Neuronal stem cell (in vitro differentiated cells): Measurements from ENCODE around the gene WDR82.

Experiments used
- DNase-seq: peaks from one replicate; pipeline ENCODE4 v3.0.0-alpha.2; 2013; ENCODE audit warnings: low spot score
- H2AFZ ChIP-seq: one replicate; pipeline ENCODE4 v1.6.1; 2013; ENCODE audit warnings: mild to moderate bottlenecking, low read length, inconsistent platforms
- H2AK5ac ChIP-seq: 2 replicates; pipeline ENCODE4 v1.6.1; 2013; ENCODE audit warnings: low read depth, mild to moderate bottlenecking, inconsistent platforms, low read length, moderate library complexity, mixed read lengths
- H2BK120ac ChIP-seq: 2 replicates; pipeline ENCODE4 v1.6.1; 2013; ENCODE audit warnings: low read depth, mild to moderate bottlenecking, inconsistent platforms, low read length, moderate library complexity, mixed read lengths
- H2BK12ac ChIP-seq: one replicate; pipeline ENCODE4 v1.6.1; 2013; ENCODE audit warnings: low read length, inconsistent platforms
- H2BK15ac ChIP-seq: 2 replicates; pipeline ENCODE4 v1.6.1; 2013; ENCODE audit warnings: mild to moderate bottlenecking, low read length, inconsistent platforms, mixed read lengths
- H2BK5ac ChIP-seq: one replicate; pipeline ENCODE4 v1.6.1; 2013; ENCODE audit warnings: inconsistent platforms, mild to moderate bottlenecking, low read length, moderate library complexity
- H3K14ac ChIP-seq: one replicate; pipeline ENCODE4 v1.6.1; 2013; ENCODE audit warnings: low read length, inconsistent platforms
- H3K18ac ChIP-seq: 2 replicates; pipeline ENCODE4 v1.6.1; 2013; ENCODE audit warnings: low read length, inconsistent platforms
- H3K23ac ChIP-seq: 2 replicates; pipeline ENCODE4 v1.6.1; 2013; ENCODE audit warnings: low read depth, mild to moderate bottlenecking, mixed read lengths, low read length, inconsistent platforms; ENCODE audit not compliant: poor library complexity
- H3K27ac ChIP-seq: replicated peaks from 3 replicates; pipeline ENCODE4 v1.5.1; 2013; ENCODE audit warnings: low read length, inconsistent platforms
- H3K27me3 ChIP-seq, 3 experiments: 2 replicates each; pipeline ENCODE4 v1.6.1; 2013; ENCODE audit warnings: low read length in 3 of 3, mild to moderate bottlenecking in 2 of 3, inconsistent platforms in 1 of 3, low read depth in 1 of 3, mixed read lengths in 1 of 3, moderate library complexity in 1 of 3; ENCODE audit not compliant: control insufficient read depth in 3 of 3, insufficient read depth in 3 of 3
- H3K36me3 ChIP-seq, 2 donors: replicated peaks in 1 of 2; 2 replicates each; pipeline ENCODE4 v1.6.1; 2013; ENCODE audit warnings: low read length in 2 of 2; ENCODE audit not compliant: control insufficient read depth in 2 of 2, insufficient read depth in 2 of 2
- H3K4ac ChIP-seq: 2 replicates; pipeline ENCODE4 v1.6.1; 2013; ENCODE audit warnings: inconsistent platforms, mild to moderate bottlenecking, low read length, moderate library complexity
- H3K4me1 ChIP-seq, 2 donors: 1 replicate in 1 of 2; 2 replicates in 1 of 2; pipeline ENCODE4 v1.6.1; 2013; ENCODE audit warnings: low read length in 2 of 2, low read depth in 1 of 2; ENCODE audit not compliant: control insufficient read depth in 2 of 2, insufficient read depth in 1 of 2
- H3K4me2 ChIP-seq: one replicate; pipeline ENCODE4 v1.6.1; 2013; ENCODE audit warnings: mild to moderate bottlenecking, low read length, inconsistent platforms; ENCODE audit not compliant: insufficient read depth, poor library complexity, severe bottlenecking
- H3K4me3 ChIP-seq, 2 donors: 2 replicates each; pipeline ENCODE4 v1.5.1; 2013; ENCODE audit warnings: low read length in 2 of 2, mild to moderate bottlenecking in 2 of 2, inconsistent platforms in 1 of 2, moderate library complexity in 1 of 2
- H3K79me1 ChIP-seq: one replicate; pipeline ENCODE4 v1.6.1; 2013; ENCODE audit warnings: low read depth, mild to moderate bottlenecking, inconsistent platforms, low read length, moderate library complexity
- H3K9ac ChIP-seq: one replicate; pipeline ENCODE4 v1.6.1; 2013; ENCODE audit warnings: mild to moderate bottlenecking, low read depth, low read length, inconsistent platforms; ENCODE audit not compliant: poor library complexity
- H3K9me3 ChIP-seq, 2 donors: replicated peaks in 1 of 2; 2 replicates each; pipeline versions ENCODE3 to v1.6.1; 2013; ENCODE audit warnings: low read length in 2 of 2, mild to moderate bottlenecking in 2 of 2, inconsistent platforms in 1 of 2, low read depth in 1 of 2, mixed read lengths in 1 of 2, moderate library complexity in 1 of 2; ENCODE audit not compliant: control insufficient read depth in 2 of 2, insufficient read depth in 1 of 2
- H4K8ac ChIP-seq: one replicate; pipeline ENCODE4 v1.6.1; 2013; ENCODE audit warnings: low read depth, mild to moderate bottlenecking, inconsistent platforms, low read length, moderate library complexity
- H4K91ac ChIP-seq: one replicate; pipeline ENCODE4 v1.6.1; 2013; ENCODE audit warnings: low read length, low read depth, mild to moderate bottlenecking, inconsistent platforms; ENCODE audit not compliant: poor library complexity
- WGBS, 2 donors: extraction: QIAGEN DNeasy Blood & Tissue Kit; methylation state at CpG; one replicate each; pipeline ENCODE4 v1.1.7; 2013; ENCODE audit warnings: missing lambda C conversion rate in 2 of 2, mixed read lengths in 1 of 2; ENCODE audit not compliant: insufficient read length in 2 of 2, insufficient replicate concordance in 1 of 2; ENCODE audit errors: extremely low coverage in 2 of 2; 5-methylcytosine and 5-hydroxymethylcytosine counted together

WDR82 gene

GRCh38 chr3:52293491-52294319 lies 15.3 kb upstream of the WDR82 start:
- H2BK5ac ChIP-seq = peak overlapping the region; percentile 94
- H2BK15ac ChIP-seq = no peak overlapping the region
- peaks cover 10 to 43% of the 10 kb centered on the region in 2 donors for H3K36me3 ChIP-seq
- no peak for DNase-seq
- peaks cover 12 to 13% of the 10 kb centered on the region in 2 donors for H3K4me1 ChIP-seq
- H3K14ac ChIP-seq = no peak overlapping the region
- no peak overlapping the region for H3K4me3 ChIP-seq
- no peaks in the 10 kb centered on the region for H3K79me1 ChIP-seq
- no peaks in the 10 kb centered on the region for H3K9me3 ChIP-seq
- H2BK120ac ChIP-seq = no peak overlapping the region
- no peak overlapping the region for H4K91ac ChIP-seq
- H3K4ac ChIP-seq = no peak overlapping the region
- H3K18ac ChIP-seq = peak overlapping the region; percentile 11
- no peak overlapping the region for H2AK5ac ChIP-seq
- no CpG with 5 or more reads among the region's 17 CpGs for WGBS, 2 donors
- H2AFZ ChIP-seq = no peak overlapping the region
- H2BK12ac ChIP-seq = no peak overlapping the region
- no peak overlapping the region for H4K8ac ChIP-seq
- no peak overlapping the region for H3K4me2 ChIP-seq
- no peak overlapping the region for H3K23ac ChIP-seq
- H3K9ac ChIP-seq = peak overlapping the region; percentile 27
- H3K27ac ChIP-seq = no peak overlapping the region
- H3K27me3 ChIP-seq = no peaks in the 10 kb centered on the region

- no peak overlapping the region for H3K4me2 ChIP-seq
- peak overlapping the region; percentile 94 for H2BK5ac ChIP-seq
- no peak overlapping the region for H4K91ac ChIP-seq
- no peak overlapping the region for H2BK120ac ChIP-seq
- H3K23ac ChIP-seq = no peak overlapping the region
- no peak overlapping the region for H3K27ac ChIP-seq
- no peaks in the 10 kb centered on the region for H3K9me3 ChIP-seq
- H2BK12ac ChIP-seq = no peak overlapping the region
- H3K4ac ChIP-seq = no peak overlapping the region
- DNase-seq = no peak
- H2AFZ ChIP-seq = no peak overlapping the region
- no peak overlapping the region for H3K14ac ChIP-seq
- H4K8ac ChIP-seq = no peak overlapping the region
- H2AK5ac ChIP-seq = no peak overlapping the region
- H3K4me3 ChIP-seq = no peak overlapping the region
- H3K27me3 ChIP-seq = no peaks in the 10 kb centered on the region
- H3K4me1 ChIP-seq = peaks cover 3 to 6% of the 10 kb centered on the region in 2 donors
- no CpG with 5 or more reads among the region's 20 CpGs for WGBS, 2 donors
- peak overlapping the region; percentile 31 for H3K9ac ChIP-seq
- no peak overlapping the region for H2BK15ac ChIP-seq
- peaks cover 10 to 43% of the 10 kb centered on the region in 2 donors for H3K36me3 ChIP-seq
- H3K79me1 ChIP-seq = no peaks in the 10 kb centered on the region
- no peak overlapping the region for H3K18ac ChIP-seq
These were observed 14.0 kb upstream of the WDR82 start for GRCh38 chr3:52292247-52293065.

- Histone ChIP-seq H3K27me3 (no peaks in the 10 kb centered on the region), H3K79me1 (no peaks in the 10 kb centered on the region), H3K9me3 (no peaks in the 10 kb centered on the region), H2AK5ac (no peak overlapping the region), H3K36me3 (peaks cover 10 to 43% of the 10 kb centered on the region in 2 donors), H3K9ac (no peak overlapping the region), H3K27ac (no peak overlapping the region), H3K23ac (peak overlapping the region; percentile 6), H3K4me1 (peaks cover 5 to 7% of the 10 kb centered on the region in 2 donors), H2AFZ (no peak overlapping the region), H2BK5ac (no peak overlapping the region), H3K4me3 (no peak overlapping the region), H4K8ac (no peak overlapping the region), H3K4me2 (no peak overlapping the region), H2BK12ac (no peak overlapping the region), H2BK120ac (no peak overlapping the region), H3K4ac (no peak overlapping the region), H3K14ac (no peak overlapping the region), H2BK15ac (no peak overlapping the region), H3K18ac (peak overlapping the region; percentile 15), H4K91ac (no peak overlapping the region)
- WGBS, 2 donors = no CpG with 5 or more reads among the region's 7 CpGs
- no peak for DNase-seq
These were observed 13.2 kb upstream of the WDR82 start for GRCh38 chr3:52291508-52292181.
